Endothelial cell of umbilical vein (primary cell): Measurements from ENCODE around the gene RBMS3.

Experiments
- CTCF ChIP-seq, 2 donors: IDR thresholded peaks; 1 replicate in 1 of 2; 2 replicates in 1 of 2; pipeline ENCODE4 v1.5.1; 2011; ENCODE audit warnings: low read length in 2 of 2, mild to moderate bottlenecking in 2 of 2, moderate library complexity in 2 of 2, control low read depth in 1 of 2, inconsistent platforms in 1 of 2, low read depth in 1 of 2; ENCODE audit not compliant: insufficient read depth in 1 of 2; ENCODE audit errors: extremely low read depth in 1 of 2
- EZH2 ChIP-seq: IDR thresholded peaks from 2 replicates; pipeline ENCODE4 v1.6.1; 2012; ENCODE audit warnings: borderline replicate concordance, low read depth, mild to moderate bottlenecking, moderate library complexity, low read length, inconsistent platforms; ENCODE audit not compliant: severe bottlenecking
- FOS ChIP-seq: IDR thresholded peaks from 2 replicates; pipeline ENCODE4 v1.6.1; 2011; ENCODE audit warnings: mild to moderate bottlenecking, low read length, moderate library complexity, borderline replicate concordance; ENCODE audit not compliant: insufficient read depth
- POLR2A ChIP-seq: IDR thresholded peaks from 2 replicates; pipeline ENCODE4 v1.6.1; 2012; ENCODE audit warnings: low read depth, mild to moderate bottlenecking, control low read depth, low read length

GRCh38 chr3:29977360-29977759 is 696.5 kb downstream of the RBMS3 start:
- no peak for TF ChIP-seq CTCF (IDR thresholded peaks at IDR 0.05; ENCODE audit: extremely low read depth in 1 of 2, insufficient read depth in 1 of 2, low read depth in 1 of 2, low read length in 2 of 2)
- TF ChIP-seq POLR2A, result no peak
- no peak for TF ChIP-seq FOS
- TF ChIP-seq EZH2, result no peak
